GM20000 (cell line): ENCODE data around the gene FGF21.
A peak's percentile ranks its signal among the peaks of the same experiment; 100 is the strongest.

Experiments
- DNase-seq: peaks from one replicate; pipeline ENCODE4 v3.0.0; 2012; ENCODE audit warnings: low spot score
- TF ChIP-seq, protein P1 (sequence below): IDR thresholded peaks from 2 replicates; pipeline ENCODE4 v1.5.1; 2012; ENCODE audit warnings: mild to moderate bottlenecking, control low read depth; ENCODE audit errors: extremely low read depth, missing control alignments

FGF21 gene

DNA sequence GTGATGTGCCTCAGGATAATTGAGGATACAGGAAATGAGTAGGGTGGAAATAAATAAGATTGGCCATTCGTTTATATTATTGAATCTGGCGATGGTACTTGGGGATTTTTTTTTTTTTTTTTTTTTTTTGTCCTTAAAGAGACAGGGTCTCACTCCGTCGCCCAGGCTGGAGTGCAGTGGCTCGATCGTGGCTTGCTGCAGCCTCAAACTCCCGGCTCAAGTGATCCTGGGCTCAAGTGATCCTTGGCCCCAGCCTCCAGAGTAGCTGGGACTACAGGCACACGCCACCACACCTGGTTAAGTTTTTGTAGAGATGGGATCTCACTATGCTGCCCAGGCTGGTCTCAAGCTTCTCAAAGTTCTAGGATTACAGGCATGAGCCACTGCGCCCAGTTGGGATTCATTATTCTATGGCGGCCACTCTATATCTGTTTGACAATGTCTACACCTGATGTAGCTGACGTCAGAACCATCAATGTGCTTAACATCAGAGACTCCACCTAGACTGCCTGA is 33.1 kb upstream of the FGF21 start:
- DNase-seq = no peak
- TF ChIP-seq, protein P1, sequence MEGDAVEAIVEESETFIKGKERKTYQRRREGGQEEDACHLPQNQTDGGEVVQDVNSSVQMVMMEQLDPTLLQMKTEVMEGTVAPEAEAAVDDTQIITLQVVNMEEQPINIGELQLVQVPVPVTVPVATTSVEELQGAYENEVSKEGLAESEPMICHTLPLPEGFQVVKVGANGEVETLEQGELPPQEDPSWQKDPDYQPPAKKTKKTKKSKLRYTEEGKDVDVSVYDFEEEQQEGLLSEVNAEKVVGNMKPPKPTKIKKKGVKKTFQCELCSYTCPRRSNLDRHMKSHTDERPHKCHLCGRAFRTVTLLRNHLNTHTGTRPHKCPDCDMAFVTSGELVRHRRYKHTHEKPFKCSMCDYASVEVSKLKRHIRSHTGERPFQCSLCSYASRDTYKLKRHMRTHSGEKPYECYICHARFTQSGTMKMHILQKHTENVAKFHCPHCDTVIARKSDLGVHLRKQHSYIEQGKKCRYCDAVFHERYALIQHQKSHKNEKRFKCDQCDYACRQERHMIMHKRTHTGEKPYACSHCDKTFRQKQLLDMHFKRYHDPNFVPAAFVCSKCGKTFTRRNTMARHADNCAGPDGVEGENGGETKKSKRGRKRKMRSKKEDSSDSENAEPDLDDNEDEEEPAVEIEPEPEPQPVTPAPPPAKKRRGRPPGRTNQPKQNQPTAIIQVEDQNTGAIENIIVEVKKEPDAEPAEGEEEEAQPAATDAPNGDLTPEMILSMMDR = no peak

DNA sequence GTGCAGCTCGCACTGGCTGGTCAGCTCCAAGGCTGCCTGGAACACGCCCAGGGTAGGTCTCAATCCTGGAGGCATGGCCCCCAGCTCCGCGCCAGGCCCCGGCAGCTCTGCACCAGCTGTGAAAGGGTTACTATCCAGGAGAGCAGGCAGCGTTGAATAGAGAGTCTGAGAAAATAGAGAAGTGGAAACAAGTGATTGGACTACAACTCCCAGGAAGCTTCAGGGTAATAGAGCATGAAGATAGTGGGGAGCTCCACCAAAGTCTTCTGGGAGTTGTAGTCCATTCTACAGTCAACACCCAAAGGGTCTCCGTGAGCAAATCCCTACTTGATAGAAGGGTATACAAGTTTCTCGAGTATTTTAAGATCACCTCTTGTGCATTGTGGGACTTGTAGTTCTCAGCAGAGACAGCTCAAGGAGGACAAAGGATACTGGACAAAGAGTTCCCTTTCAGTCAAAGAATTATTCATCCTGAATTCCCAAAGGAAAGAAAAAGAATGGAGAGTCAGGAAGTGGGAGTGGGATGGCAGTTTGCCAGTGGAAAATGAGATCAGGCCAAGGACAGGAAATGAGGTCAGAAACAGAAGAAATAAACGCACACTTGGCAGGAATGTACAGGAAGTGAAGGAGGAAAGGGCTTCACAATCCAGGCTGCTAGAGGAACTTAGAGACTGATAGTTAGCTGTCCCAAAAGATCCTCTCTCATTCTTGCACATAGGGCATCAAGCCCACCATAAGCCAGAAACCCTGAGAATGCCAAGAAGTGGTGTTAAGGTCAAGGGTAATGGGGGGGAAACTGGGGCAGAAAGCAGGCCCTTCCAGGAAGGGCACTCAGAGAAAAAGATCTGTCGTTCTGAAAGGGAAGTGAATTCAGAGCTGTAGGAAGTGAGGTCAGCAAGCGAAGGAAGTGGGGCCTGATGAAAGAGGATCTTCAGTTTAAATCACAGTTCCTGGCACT is 30.2 kb upstream of the FGF21 start:
- DNase-seq = peak; percentile 81
- TF ChIP-seq, protein P1 = no peak

DNA sequence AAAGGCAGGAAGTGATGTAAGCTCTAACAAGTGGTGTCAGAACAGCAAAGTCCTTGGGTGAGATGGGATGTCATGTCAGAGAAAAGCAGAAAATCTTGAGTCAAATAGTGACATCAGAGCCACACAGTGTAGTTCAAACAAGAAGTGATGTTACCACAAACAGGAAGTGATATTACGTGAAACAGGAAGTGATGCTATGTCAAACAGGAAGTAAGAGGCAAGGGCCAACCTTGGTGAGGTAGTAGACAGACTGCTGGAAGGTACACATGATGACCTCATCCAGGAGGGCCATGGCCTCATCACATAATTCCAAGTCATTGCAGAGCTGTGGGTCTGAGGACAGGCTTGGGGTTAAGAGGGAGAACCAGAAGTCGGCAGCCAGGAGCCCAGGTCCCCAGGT is 28.8 kb upstream of the FGF21 start:
- no peak for DNase-seq

DNA sequence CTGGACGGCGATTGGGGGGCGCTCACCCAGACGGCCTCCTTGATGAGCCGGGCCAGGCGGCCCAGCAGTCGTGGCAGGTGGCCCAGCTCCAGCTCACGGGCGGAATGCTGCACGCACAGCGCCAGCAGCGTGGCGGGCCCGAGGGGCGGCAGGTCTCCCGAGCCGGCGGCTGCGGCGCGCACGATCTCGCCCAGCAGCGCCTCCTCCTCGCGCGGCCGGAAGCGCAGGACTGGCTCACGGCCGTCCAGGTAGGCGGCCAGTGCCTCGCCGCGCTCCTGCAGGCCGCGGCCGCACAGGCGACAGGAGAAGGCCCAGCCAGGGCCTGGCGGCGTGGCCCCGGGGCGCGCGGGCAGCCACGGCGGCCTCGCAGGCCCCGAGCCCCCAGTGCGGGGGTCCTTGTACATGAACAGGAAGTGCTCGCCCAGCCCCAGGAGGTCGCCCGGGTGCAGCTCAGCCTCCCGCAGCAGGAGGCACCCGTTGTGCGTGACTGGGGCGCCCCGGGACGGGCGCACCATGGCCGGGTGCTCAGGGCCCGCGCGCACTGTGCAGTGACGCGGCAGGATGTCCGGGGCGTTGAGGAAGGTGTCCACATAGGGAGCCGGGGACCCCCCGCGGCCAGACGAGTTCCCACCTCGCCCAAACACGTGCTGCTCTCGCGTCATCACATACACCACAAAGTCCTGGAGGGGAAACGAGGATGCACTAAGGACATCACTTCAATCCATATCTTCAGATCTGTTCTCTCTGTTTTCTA is 26.2 kb upstream of the FGF21 start:
- TF ChIP-seq, protein P1 = no peak
- no peak for DNase-seq

More for the DNA sequence above, 28.8 kb upstream of the FGF21 start:
- TF ChIP-seq, protein P1 = no peak

DNA sequence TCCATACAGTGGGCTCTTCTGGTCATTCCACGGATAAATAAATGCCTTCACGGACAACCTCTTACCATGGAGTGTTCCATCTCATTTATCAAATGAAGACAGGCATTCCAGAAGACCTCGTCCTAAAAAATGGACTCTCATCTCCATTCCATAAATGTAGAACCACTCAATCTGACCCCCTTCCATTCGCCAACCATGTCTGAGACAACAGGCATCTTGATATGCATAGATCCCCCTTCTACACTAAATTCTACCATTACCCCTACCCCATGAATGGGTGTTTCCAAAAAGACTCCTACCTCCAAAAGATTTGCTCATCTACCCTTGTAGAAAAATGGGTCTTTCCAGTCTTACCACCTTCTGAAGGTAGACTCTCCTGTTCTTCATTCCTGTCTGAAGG is 23.9 kb upstream of the FGF21 start:
- DNase-seq = no peak
- TF ChIP-seq, protein P1 = no peak

DNA sequence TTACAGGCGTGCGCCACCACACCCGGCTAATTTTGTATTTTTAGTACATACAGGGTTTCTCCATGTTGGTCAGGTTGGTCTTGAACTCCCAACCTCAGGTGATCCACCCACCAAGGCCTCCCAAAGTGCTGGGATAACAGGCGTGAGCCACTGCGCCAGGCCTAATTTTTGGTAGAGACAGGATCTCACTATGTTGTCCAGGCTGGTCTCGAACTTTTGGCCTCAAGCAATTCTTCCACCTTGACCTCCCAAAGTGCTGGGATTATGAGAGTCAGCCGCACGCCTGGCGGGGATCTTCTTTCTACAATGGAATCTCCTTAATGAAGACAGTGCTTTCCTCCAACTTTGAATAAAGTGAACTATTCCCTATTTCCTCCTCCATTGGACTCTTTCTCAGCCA is 20.7 kb upstream of the FGF21 start:
- TF ChIP-seq, protein P1 = no peak
- no peak for DNase-seq
